AG08395 (cell line): ENCODE results near the gene UBALD1.
"Not testable (repeated sequence)": the region's sequence is repeated elsewhere in the genome, so short reads cannot be mapped to it uniquely, and the experiment has no call there.

Experiments used
- DNase-seq: peaks from one replicate; pipeline ENCODE4 v3.0.0; 2012; ENCODE audit warnings: mixed read lengths, low spot score

Gene UBALD1

GRCh38 chr16:4597174-4597573 is 17.5 kb downstream of the UBALD1 start:
- DNase-seq: no peak

GRCh38 chr16:4594433-4595410 is 20.0 kb downstream of the UBALD1 start:
- DNase-seq: no peak

- DNase-seq: no peak
These were observed 21.6 kb downstream of the UBALD1 start for GRCh38 chr16:4593086-4593485.

GRCh38 chr16:4591706-4592470 is 22.8 kb downstream of the UBALD1 start:
- no peak for DNase-seq

- no peak for DNase-seq
These were observed 23.5 kb downstream of the UBALD1 start for GRCh38 chr16:4591191-4591590.

- no peak for DNase-seq
These were observed 25.7 kb downstream of the UBALD1 start for GRCh38 chr16:4588961-4589360.

- no peak for DNase-seq
These were observed 26.3 kb downstream of the UBALD1 start for GRCh38 chr16:4588386-4588785.

- no peak for DNase-seq
These were observed 28.4 kb downstream of the UBALD1 start for GRCh38 chr16:4586291-4586690.

GRCh38 chr16:4583906-4584305 is 30.8 kb downstream of the UBALD1 start:
- no peak for DNase-seq

GRCh38 chr16:4580250-4580649 is 34.4 kb downstream of the UBALD1 start:
- DNase-seq: no peak

- no peak for DNase-seq
These were observed 35.6 kb downstream of the UBALD1 start for GRCh38 chr16:4578961-4579530.

- DNase-seq: no peak
These were observed 38.7 kb downstream of the UBALD1 start for GRCh38 chr16:4576008-4576407.

GRCh38 chr16:4574919-4575705 is 39.6 kb downstream of the UBALD1 start:
- no peak for DNase-seq

- DNase-seq: not testable (repeated sequence)
These were observed 40.8 kb downstream of the UBALD1 start for GRCh38 chr16:4573926-4574325.

- no peak for DNase-seq
These were observed 42.0 kb downstream of the UBALD1 start for GRCh38 chr16:4572715-4573114.

GRCh38 chr16:4570688-4571321 is 43.9 kb downstream of the UBALD1 start:
- DNase-seq: no peak

GRCh38 chr16:4570086-4570485 is 44.6 kb downstream of the UBALD1 start:
- DNase-seq: peak; percentile 0

- DNase-seq: no peak
These were observed 48.5 kb downstream of the UBALD1 start for GRCh38 chr16:4566144-4566543.

- DNase-seq: no peak
These were observed 49.9 kb downstream of the UBALD1 start for GRCh38 chr16:4564661-4565267.

- DNase-seq: no peak
These were observed 53.1 kb downstream of the UBALD1 start for GRCh38 chr16:4561596-4561995.
